Lower leg skin (tissue), 3 donors: ENCODE data around the gene NINJ2.

ENCODE experiments used
- CTCF ChIP-seq, 3 donors: fragments of 450-650 bp; IDR thresholded peaks; one replicate each; pipeline ENCODE4 v1.5.1; 2016; ENCODE audit warnings: antibody characterized with exemption in 3 of 3, mild to moderate bottlenecking in 3 of 3, moderate library complexity in 2 of 3
- POLR2A ChIP-seq, 2 donors: fragments of 450-650 bp; IDR thresholded peaks; one replicate each; pipeline ENCODE4 v1.6.1; 2016 to 2017; ENCODE audit warnings: antibody characterized with exemption in 2 of 2, mild to moderate bottlenecking in 1 of 2, moderate library complexity in 1 of 2

GRCh38 chr12:704516-705242, 41.4 kb upstream of the NINJ2 start:
- no peak for TF ChIP-seq CTCF (IDR thresholded peaks at IDR 0.05)
- TF ChIP-seq POLR2A (IDR thresholded peaks at IDR 0.05), result no peak
